GM21723 (cell line): ENCODE data around the gene EXOC3.
"Not testable (repeated sequence)": the region's sequence is repeated elsewhere in the genome, so short reads cannot be mapped to it uniquely, and the experiment has no call there.

ENCODE experiments used
- ATAC-seq: cut with Tn5 transposase; IDR thresholded peaks from one replicate; pipeline ENCODE4 v1.9.1; 2021; ENCODE audit warnings: mild to moderate bottlenecking, moderate library complexity; ENCODE audit not compliant: unreplicated experiment

EXOC3 gene

GRCh38 chr5:499233-500209 is 56.5 kb downstream of the EXOC3 start:
- ATAC-seq: no peak

DNA sequence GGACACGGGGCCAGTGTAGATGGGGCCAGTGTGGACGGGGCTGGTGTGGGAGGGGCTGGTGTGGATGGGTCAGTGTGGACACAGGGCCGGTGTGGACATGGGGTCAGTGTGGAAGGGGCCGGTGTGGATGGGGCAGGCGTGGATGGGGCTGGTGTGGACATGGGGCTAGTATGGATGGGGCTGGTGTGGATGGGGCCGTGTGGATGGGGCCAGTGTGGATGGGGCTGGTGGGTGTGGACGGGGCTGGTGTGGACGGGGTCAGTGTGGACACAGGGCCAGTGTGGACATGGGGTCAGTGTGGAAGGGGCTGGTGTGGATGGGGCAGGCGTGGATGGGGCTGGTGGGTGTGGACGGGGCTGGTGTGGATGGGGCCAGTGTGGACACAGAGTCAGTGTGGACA is 57.5 kb downstream of the EXOC3 start:
- ATAC-seq: no peak

DNA sequence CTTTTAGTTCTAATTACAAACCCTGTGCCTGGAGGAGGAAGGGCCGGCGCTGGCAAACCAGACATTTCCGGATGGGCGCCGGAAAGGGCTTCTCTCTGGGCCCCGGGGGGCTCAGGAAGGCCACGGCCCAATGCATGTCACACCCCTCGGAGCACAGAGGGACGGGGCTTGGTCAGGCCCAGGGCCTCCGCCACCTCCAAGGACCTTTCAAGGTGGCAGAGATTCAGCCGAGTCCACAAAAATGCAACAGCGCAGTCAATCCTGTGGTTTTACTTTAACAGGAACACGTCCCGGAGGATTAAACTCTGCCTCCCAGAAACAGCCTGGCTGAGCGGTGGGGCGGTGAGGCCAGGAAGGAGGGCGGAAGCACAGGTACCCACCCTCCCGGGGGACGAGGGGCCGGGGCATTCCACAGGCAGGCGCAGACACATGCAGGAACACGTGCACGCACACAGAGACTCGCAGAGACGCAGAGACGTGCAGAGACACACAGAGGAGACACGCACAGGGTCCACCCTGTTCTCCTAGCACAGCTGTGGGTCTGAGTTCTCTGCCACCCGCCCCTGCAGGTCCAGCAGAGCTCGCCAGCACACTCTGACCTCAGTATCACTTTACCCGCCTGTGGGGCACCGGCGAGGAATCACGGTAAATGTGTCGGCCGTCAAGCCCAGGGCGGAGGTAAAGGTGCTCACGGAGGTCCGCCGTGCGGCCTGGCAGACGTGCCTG is 58.3 kb downstream of the EXOC3 start:
- no peak for ATAC-seq

DNA sequence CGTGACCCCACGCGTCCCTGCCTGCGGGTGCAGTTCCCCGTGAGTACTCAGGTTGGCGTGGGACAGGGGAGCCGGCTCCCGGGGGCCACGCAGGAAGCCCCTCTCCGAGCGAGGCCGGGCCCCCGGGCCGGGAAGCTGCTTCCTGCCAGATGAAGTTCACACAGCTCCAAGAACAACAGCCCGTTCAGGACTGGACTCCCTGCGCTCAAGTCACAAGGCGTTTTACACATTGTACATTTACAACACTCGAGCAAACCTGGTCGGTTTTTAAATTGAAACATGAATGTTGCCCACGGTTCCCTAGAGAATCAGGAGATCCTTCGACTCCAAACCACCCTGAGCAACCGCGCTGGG is 58.8 kb downstream of the EXOC3 start:
- ATAC-seq: no peak

DNA sequence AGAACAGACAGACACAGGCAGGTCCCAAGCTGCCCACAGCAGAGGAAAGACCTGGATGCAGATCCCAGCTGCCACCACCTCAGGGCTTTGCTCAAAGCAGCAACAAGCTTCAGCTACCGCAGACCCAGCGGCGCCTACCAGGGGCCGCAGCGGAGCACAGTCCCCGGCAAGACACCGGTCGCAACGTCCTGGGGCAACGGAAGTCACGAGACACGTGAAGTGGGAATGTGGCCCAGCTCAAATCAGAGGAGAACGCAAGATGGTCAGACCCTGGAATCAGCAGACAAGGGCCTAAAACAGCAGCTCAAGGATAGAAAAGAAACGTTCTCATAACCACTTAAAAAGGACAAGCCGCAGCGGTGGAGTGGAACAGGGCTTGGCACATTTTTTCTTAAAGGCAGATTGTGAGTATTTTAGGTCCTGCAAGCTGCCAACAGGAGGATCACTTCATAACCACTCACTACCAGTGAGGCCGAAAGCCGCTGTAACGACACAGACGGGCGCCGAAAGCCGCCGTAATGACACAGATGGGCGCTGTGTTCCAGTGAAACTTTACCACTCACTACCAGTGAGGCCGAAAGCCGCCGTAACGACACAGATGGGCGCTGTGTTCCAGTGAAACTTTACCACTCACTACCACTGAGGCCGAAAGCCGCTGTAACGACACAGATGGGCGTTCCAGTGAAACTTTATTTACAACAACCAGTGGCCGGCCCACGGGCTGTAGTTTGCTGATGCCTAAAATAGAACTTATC is 59.5 kb downstream of the EXOC3 start:
- ATAC-seq: no peak

- no peak for ATAC-seq
Observed at GRCh38 chr5:504326-505154, 61.6 kb downstream of the EXOC3 start.

GRCh38 chr5:505951-506525 is 63.1 kb downstream of the EXOC3 start:
- ATAC-seq: no peak

- ATAC-seq: not testable (repeated sequence)
Observed at GRCh38 chr5:507986-508575, 65.1 kb downstream of the EXOC3 start.

GRCh38 chr5:509611-510185 is 66.7 kb downstream of the EXOC3 start:
- no peak for ATAC-seq

DNA sequence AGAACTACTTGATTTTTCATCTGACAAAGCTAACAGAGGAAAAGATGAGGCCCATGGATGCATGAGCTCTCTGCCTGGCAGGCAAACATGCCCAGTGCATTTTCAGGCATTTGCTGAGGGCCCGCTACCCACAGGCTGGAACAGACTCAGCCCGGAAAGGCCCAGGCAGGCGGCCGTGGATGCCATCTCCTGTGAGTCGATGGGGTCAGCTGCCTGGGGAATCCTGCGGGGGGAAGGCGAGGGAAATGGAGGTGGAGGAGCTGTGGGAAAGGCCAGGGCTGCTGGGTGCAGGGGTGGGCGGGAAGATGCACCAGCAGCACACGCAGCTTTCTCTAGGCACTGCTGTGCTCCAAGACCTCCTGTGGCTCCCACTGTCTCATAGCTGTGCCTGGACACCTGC is 67.5 kb downstream of the EXOC3 start:
- ATAC-seq: no peak

- ATAC-seq: no peak
Observed at GRCh38 chr5:511476-511875, 68.5 kb downstream of the EXOC3 start.

GRCh38 chr5:513216-514100 is 70.5 kb downstream of the EXOC3 start:
- no peak for ATAC-seq

GRCh38 chr5:514101-514485 is 71.1 kb downstream of the EXOC3 start:
- no peak for ATAC-seq

DNA sequence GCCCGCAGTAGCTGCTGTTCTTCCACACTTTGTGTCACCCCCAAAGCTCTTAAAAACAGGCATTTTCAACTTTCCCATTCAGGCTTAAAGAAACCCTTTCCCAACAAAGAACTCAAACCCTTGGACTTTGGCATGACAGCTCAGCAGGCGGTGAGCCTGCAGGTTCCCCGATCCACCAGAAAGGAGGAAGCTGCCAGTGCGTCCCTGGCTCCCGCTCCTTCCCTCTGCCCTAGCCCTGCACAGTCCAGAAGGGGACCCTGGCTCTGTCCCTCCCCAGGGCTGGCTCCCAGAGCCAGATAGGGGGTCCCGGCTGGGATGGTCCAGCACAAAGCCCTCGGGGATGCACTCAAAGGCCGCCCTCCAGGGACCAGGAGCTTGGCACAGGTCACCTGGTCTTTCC is 71.7 kb downstream of the EXOC3 start:
- no peak for ATAC-seq

GRCh38 chr5:515273-515836 is 72.4 kb downstream of the EXOC3 start:
- ATAC-seq: no peak

GRCh38 chr5:516338-516925 is 73.5 kb downstream of the EXOC3 start:
- ATAC-seq: no peak
